CD4-positive, alpha-beta T cell treated with Interleukin-6 for 4 hours (primary cell): Measurements from ENCODE around the gene CNTN3.

Experiments
- DNase-seq: peaks from one replicate; pipeline ENCODE4 v3.0.0-alpha.2; 2020; ENCODE audit warnings: mixed read lengths

CNTN3 gene

GRCh38 chr3:74606996-74607395, 7.5 kb downstream of the CNTN3 start:
- no peak for DNase-seq

DNA sequence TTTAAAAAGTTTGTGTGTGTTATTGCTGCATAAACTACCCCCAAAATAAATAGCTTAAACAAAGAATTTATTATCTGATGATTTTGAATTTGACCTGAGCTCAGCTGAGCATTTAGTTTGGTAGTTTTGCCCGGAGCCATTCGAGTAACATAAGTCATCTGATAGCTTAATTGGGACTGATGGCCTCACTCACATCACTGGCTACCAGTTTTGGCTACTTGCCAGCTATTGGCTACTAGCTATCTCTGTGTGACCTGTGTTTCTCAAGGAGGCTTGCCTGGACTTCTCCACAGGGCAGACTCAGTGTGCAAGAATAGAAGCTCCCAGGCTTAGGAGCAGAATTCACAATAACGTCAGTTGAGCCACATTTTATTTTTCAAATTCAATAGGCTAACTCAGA, 9.0 kb downstream of the CNTN3 start:
- DNase-seq = no peak

- DNase-seq = no peak
These were observed 11.2 kb downstream of the CNTN3 start for GRCh38 chr3:74603292-74603691.

GRCh38 chr3:74602471-74602870, 12.0 kb downstream of the CNTN3 start:
- DNase-seq = no peak

- no peak for DNase-seq
These were observed 12.7 kb downstream of the CNTN3 start for GRCh38 chr3:74601793-74602192.

DNA sequence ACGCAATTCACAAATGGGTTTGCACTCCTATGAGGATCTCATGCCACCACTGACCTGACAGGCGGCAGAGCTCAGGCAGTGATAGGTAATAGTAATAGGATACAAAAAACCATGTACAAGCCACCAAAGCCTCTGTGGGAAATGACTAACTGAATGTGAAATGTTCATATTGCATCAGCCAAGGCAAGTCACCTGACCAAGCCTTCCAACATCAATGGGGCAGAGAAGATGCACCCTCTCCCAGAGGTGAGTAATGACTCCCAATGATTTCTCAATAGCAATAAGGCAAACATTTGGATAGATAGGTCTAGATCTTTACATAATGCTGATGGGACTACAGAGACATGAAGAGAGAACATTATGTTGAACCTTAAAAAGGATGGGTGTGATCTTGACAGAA, 14.9 kb downstream of the CNTN3 start:
- no peak for DNase-seq

GRCh38 chr3:74593152-74593551, 21.3 kb downstream of the CNTN3 start:
- no peak for DNase-seq

- no peak for DNase-seq
These were observed 22.1 kb downstream of the CNTN3 start for GRCh38 chr3:74592359-74592758.

- DNase-seq = no peak
These were observed 22.5 kb downstream of the CNTN3 start for GRCh38 chr3:74591946-74592345.

- DNase-seq = no peak
These were observed 23.1 kb downstream of the CNTN3 start for GRCh38 chr3:74591342-74591741.

- no peak for DNase-seq
These were observed 23.7 kb downstream of the CNTN3 start for GRCh38 chr3:74590620-74591262.

DNA sequence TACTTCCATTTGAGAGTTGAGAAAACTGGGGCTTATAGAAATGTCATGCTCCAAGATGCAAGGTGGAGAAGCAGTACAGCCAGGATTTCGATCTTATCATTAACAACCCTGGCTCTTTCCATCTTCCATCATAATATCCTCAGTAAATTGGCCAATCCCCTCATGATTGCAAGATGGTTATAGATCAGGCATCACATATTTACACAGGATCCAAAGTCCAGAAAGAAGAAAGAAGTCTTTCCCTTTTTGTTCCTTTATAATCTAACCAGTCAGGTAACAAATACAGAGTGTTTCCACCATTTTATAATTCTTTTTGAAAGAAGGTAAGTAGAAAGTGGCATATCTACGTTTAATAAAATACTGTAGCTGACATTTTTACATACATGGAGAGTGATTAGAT, 29.7 kb downstream of the CNTN3 start:
- DNase-seq = no peak

- no peak for DNase-seq
These were observed 31.5 kb downstream of the CNTN3 start for GRCh38 chr3:74582982-74583381.

GRCh38 chr3:74575857-74576256, 38.6 kb downstream of the CNTN3 start:
- DNase-seq = no peak

DNA sequence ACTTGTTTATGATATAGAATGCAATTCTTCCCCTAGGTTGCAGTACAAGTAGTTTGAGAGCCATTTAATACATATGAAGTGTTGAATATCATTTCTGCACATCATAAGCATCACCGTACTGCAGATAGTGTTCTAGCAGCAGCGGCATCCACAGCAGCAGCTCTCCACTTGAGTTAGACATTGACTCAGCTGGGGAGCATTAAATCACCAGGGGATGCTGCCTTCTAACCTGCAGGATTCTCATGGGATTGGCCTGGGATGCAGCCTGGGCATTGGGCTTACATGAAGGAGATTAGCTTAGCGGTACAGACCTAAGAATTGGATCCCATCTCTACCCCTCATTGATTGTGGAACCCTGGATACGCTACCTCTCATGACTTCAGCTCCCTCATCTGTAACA, 43.3 kb downstream of the CNTN3 start:
- DNase-seq = no peak
